Measurements from ENCODE around the gene MYOM3. TPM values are rescaled to one million over a fixed set of nuclear protein-coding genes. Genes with fewer than 3 reads are reported as not detected.

MYOM3 gene
- total and polyA plus RNA-seq, 2 of the 13 experiments (the other 11 are each of a cell fraction or from before 2014, with no cell fraction given), result 5.8 to 15.3 TPM

DNA sequence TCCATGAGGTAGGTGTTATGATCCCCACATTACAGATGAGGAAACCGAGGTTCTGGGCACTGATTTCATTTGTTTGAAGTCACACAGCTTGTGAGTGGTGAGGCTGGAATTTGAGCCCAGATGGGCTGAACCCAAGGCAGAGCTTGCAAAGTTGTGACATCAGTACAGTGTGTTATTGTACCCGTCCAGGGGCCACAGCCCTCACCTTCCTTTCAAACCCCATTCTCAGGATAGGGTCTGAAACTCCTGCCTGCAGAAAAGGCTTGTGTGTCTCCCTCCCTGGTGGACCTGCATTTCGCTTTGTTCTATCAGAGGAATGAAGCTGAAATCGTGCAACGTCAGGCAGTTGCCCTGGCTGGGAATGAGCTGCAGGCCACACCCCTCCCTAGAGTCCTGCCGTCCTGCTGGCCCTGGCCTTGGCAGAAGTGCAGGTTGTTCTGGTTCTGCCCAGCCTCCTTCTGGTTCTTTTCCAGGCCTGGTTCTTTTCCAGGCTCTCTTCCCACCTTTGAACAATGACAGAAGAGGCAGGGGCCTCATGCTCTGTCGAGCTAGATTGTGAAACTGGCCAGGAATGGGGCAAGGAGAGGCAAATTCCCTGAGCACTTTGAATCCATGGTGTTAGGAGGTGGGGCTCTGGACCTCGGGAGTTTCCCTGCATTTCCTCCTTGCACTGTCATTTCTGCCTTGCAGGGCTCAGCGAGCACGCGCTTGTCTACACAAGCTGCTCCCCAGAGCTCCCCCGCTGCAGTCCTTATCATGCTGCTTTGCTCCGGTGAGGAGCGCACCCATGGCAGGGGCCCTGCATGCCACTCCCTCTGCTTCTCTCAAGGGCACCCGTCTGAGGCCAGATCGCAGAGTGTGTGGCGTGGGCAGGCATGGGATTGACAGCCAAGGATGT is 8.2 kb upstream of the MYOM3 start (continued):
- TF ChIP-seq, protein P1, sequence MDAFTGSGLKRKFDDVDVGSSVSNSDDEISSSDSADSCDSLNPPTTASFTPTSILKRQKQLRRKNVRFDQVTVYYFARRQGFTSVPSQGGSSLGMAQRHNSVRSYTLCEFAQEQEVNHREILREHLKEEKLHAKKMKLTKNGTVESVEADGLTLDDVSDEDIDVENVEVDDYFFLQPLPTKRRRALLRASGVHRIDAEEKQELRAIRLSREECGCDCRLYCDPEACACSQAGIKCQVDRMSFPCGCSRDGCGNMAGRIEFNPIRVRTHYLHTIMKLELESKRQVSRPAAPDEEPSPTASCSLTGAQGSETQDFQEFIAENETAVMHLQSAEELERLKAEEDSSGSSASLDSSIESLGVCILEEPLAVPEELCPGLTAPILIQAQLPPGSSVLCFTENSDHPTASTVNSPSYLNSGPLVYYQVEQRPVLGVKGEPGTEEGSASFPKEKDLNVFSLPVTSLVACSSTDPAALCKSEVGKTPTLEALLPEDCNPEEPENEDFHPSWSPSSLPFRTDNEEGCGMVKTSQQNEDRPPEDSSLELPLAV (CRISPR knock-in tag; conservative IDR thresholded peaks at IDR 0.05; ENCODE audit: low read depth), result no peak
- TF ChIP-seq SRSF9 (IDR thresholded peaks at IDR 0.05; ENCODE audit: borderline replicate concordance, insufficient read depth, low read depth, low read length, poor library complexity, severe bottlenecking), result no peak
- no peak for TF ChIP-seq ZFP62 (CRISPR knock-in tag; IDR thresholded peaks at IDR 0.05)
- no peak for TF ChIP-seq HOXA5 (CRISPR knock-in tag; IDR thresholded peaks at IDR 0.05)
- TF ChIP-seq, protein P2, sequence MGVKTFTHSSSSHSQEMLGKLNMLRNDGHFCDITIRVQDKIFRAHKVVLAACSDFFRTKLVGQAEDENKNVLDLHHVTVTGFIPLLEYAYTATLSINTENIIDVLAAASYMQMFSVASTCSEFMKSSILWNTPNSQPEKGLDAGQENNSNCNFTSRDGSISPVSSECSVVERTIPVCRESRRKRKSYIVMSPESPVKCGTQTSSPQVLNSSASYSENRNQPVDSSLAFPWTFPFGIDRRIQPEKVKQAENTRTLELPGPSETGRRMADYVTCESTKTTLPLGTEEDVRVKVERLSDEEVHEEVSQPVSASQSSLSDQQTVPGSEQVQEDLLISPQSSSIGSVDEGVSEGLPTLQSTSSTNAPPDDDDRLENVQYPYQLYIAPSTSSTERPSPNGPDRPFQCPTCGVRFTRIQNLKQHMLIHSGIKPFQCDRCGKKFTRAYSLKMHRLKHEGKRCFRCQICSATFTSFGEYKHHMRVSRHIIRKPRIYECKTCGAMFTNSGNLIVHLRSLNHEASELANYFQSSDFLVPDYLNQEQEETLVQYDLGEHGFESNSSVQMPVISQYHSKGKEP (CRISPR knock-in tag; IDR thresholded peaks at IDR 0.05), result no peak
- TF ChIP-seq AHR (CRISPR knock-in tag; IDR thresholded peaks at IDR 0.05), result no peak
- TF ChIP-seq ZNF33B (CRISPR knock-in tag; IDR thresholded peaks at IDR 0.05), result no peak
- TF ChIP-seq, protein P3, sequence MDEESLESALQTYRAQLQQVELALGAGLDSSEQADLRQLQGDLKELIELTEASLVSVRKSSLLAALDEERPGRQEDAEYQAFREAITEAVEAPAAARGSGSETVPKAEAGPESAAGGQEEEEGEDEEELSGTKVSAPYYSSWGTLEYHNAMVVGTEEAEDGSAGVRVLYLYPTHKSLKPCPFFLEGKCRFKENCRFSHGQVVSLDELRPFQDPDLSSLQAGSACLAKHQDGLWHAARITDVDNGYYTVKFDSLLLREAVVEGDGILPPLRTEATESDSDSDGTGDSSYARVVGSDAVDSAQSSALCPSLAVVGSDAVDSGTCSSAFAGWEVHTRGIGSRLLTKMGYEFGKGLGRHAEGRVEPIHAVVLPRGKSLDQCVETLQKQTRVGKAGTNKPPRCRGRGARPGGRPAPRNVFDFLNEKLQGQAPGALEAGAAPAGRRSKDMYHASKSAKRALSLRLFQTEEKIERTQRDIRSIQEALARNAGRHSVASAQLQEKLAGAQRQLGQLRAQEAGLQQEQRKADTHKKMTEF (CRISPR knock-in tag; IDR thresholded peaks at IDR 0.05), result peak; percentile 76
- TF ChIP-seq DNMT3B (CRISPR knock-in tag; conservative IDR thresholded peaks at IDR 0.05), result no peak
- TF ChIP-seq MTA1 (CRISPR knock-in tag; IDR thresholded peaks at IDR 0.05; ENCODE audit: borderline replicate concordance), result peak; percentile 71; the same call in 1 of the 2 replicates
- no peak for TF ChIP-seq RBFOX2 (IDR thresholded peaks at IDR 0.05; ENCODE audit: low read depth, low read length)
- TF ChIP-seq, protein P4, sequence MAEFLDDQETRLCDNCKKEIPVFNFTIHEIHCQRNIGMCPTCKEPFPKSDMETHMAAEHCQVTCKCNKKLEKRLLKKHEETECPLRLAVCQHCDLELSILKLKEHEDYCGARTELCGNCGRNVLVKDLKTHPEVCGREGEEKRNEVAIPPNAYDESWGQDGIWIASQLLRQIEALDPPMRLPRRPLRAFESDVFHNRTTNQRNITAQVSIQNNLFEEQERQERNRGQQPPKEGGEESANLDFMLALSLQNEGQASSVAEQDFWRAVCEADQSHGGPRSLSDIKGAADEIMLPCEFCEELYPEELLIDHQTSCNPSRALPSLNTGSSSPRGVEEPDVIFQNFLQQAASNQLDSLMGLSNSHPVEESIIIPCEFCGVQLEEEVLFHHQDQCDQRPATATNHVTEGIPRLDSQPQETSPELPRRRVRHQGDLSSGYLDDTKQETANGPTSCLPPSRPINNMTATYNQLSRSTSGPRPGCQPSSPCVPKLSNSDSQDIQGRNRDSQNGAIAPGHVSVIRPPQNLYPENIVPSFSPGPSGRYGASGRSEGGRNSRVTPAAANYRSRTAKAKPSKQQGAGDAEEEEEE (CRISPR knock-in tag; IDR thresholded peaks at IDR 0.05; ENCODE audit: borderline replicate concordance), result no peak
- TF ChIP-seq TAF15 (IDR thresholded peaks at IDR 0.05; ENCODE audit: low read depth, low read length, poor library complexity, severe bottlenecking), result no peak
- peak; percentile 75 for TF ChIP-seq MED1 (CRISPR knock-in tag; IDR thresholded peaks at IDR 0.05)
- no peak for TF ChIP-seq RAD51 (IDR thresholded peaks at IDR 0.05; ENCODE audit: borderline replicate concordance)
- no peak for TF ChIP-seq RFX3 (CRISPR knock-in tag; IDR thresholded peaks at IDR 0.05)
- no peak; the same call in 1 of the 2 replicates for TF ChIP-seq ZNF264 (CRISPR knock-in tag; IDR thresholded peaks at IDR 0.05)
- TF ChIP-seq NR2F6 (IDR thresholded peaks at IDR 0.05), result no peak
- peak; percentile 57; the same call in 1 of the 2 replicates for TF ChIP-seq NR2F6 (CRISPR knock-in tag; IDR thresholded peaks at IDR 0.05)
- TF ChIP-seq ZNF292 (CRISPR knock-in tag; IDR thresholded peaks at IDR 0.05; ENCODE audit: borderline replicate concordance, low read depth), result peak; percentile 93
- no peak for TF ChIP-seq ZNF333 (CRISPR knock-in tag; IDR thresholded peaks at IDR 0.05; ENCODE audit: borderline replicate concordance)

Measured in HepG2 (cell line).